GM08714 (cell line): ENCODE measurements around the gene PIAS3.

Experiments
- H3K4me3 ChIP-seq: fragments of 200-500 bp; sonication (Bioruptor generic); 2 replicates; pipeline ENCODE4 v1.5.1; 2014; ENCODE audit warnings: mild to moderate bottlenecking, low read length, inconsistent platforms
- ZNF274 ChIP-seq: IDR thresholded peaks from 2 replicates; pipeline ENCODE4 v1.6.1; 2012; ENCODE audit warnings: mild to moderate bottlenecking, low read depth, low read length

The PIAS3 gene

DNA sequence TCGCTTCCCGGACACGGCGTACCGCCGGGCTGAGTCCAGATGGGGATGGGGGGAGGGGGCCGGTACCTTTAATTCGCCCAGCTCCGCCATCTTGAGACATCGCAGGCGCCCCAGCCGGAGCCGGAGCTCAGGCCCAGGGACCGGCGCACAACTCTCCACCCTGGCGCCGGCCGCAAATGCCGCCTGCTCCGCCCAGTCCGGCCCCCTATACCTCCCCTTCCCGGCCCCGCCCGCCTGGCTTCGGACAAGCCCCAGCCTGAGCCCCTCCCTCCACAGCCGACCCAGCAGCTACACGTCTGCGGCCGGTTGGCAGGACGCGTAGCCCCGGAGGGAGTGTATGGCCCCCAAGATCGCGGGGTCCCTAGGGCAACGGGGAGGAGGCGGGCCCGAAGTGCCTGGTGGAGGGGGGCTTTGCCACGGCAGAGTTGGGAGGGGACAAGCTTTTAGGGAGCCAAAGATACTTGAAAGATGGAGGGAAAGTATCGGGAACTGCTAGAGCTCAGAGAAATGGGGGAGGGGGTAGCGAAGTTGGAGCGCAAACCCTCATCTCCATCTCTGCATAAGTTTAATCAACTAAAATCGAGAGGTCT lies at the start of gene PIAS3:
Gene PIAS3, minus strand, starts transcription at position 181 of the 590 bp plus-strand sequence. Its CDS starts 91 bp downstream, at position 90.
- no peak for TF ChIP-seq ZNF274

DNA sequence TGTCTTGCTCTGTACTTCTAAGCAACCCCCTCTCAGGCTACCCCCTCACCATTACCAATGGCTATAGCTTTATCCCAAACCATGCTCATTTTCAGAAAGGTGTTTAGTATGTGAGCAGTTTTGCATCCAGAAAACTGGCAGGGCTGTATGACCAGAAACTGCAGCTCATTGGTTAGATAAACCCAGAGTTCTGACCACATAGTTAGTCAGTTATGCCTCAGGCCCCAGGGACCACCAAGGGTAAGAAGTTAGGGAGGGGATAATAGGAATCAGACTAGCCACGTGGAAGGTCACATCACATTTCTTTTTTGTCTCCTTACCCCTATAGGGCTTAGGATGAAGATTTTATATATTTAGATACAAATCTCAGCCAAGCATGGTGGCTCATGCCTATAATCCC lies 49.8 kb upstream of the PIAS3 start:
- H3K4me3 ChIP-seq: no peak overlapping the region
- TF ChIP-seq ZNF274: no peak

More for the DNA sequence above, at the start of gene PIAS3:
- peak within 1 kb of the TSS; percentile 80 for H3K4me3 ChIP-seq

DNA sequence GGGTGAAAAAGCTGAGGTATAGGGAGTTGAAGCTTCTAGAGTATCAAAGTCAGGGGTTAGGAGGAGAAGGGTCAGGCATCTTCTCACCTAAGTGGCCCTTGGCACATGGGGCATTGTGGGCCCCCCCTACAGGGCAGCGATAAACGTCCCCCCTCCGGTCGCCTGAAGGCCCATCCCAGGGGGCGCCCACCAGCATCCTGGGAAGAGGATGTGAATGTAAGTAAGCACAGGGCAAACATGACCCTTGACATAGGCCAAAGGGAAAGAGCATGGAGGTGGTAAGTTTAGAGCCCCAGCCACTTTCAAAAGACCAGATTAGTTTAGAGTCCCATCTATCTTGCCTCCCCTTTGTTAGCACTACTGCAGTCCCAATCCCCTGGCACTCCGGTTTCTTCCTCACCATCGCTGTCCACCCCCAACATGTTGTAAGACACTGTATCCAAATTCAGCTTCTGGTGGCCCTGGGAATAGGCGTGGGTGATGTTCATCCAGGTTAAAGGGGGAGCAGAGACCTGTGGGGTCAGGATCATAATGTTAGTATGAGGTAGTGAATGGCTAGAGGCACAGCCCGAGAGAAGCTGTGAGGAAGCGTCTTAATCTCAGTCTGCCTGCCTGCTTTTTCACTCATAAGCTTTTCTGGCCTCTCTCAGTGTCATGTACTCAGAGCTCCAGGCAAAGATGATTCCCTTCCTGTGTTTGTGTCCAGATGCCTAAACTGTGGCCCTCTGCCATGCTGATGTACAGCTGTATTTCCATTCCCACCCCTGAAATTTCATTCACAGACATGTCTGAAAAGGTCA lies 48.3 kb upstream of the PIAS3 start:
- H3K4me3 ChIP-seq: no peak overlapping the region
- no peak for TF ChIP-seq ZNF274

DNA sequence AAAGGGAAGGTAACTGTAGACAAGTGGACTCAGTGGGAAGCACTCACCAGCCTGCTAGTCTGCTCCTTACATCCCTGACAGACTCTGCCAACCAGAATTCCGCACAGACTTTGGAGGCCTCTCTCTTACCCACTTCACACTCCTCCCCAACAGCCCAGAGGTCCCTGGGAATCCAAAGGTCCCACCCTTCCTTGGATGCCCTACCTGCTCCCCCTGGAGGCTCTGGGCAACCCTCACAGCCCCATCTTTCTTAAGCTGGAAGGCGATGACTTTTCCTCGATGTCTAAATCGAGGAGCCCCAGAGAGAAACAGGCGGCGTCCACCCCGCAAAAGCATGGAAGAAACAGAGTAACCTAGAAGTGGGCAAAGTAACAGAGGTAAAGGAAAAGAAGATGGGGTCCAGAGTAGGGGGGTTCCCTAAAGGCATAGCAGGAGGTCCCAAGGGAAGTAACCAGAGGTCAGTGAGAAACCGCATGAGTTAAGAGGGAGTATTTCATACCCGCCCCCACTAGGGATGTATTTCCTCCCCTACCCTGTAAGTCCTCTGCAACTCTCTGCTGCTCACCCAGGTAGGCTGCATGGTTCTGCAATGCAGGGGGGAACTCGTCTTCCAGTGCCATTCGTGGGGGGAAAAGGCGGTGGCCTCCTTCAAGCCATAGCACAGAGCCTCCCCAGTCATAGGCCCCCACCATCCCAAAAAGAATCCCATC lies 42.6 kb upstream of the PIAS3 start:
- TF ChIP-seq ZNF274: no peak
- no peak overlapping the region for H3K4me3 ChIP-seq

DNA sequence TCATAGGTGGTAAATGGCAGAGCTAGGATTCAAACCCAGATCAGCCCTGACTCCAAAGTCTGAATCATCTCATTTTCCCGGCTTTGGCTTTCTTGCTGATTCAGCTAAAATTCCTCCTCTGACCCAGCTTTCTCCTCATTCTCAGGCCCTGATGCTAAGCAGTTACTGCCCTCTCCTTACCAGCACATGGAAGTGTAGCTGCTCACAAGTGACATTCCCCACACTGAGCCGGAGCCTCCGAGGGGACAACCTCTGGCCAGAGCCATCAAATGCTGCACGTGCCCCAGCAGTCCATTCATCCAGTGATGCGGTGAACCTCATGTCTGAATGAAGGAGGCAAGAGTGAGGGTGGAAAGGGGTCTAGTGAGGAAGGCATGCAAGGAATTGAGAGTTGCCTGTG lies 39.9 kb upstream of the PIAS3 start:
- no peak for TF ChIP-seq ZNF274
- H3K4me3 ChIP-seq: no peak overlapping the region

DNA sequence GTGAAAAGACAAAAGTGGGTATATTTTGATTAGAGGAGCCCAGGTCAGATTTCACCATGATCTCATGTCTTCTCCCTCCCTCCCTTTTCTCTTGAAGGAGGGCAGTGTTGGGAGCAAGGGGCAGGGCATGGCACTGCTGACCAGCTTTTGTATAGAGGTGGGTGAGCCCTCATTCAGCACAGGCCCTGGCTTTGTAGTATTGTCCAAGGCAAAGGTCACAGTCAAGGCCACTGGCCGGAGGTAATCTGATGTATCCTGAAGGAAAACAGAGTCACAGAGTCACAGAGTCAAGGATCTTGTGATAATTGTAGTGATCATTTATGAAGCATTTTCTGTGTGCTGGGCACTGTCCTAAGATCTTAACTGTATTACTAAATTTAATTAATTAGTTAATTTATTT lies 39.1 kb upstream of the PIAS3 start:
- TF ChIP-seq ZNF274: no peak
- no peak overlapping the region for H3K4me3 ChIP-seq

DNA sequence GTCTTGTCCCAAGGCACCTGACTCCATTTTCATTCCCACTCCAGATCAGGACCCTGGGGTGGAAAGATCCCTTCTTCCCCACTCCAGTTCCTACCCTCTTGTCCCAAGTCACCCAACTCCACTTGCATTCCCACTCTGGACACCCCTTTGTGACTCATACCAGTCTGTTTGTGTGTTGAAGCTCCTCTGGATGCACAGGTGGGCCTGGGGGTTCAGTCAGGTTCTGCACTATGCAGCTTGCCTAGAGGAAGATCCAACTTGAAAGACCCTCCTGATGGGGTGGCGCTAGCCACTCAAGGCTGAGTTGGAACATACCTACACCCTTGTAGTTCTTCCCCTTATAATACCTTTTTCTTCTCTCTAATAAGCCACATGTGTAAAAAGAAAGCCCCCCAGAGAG lies 36.6 kb upstream of the PIAS3 start:
- no peak overlapping the region for H3K4me3 ChIP-seq
- no peak for TF ChIP-seq ZNF274

DNA sequence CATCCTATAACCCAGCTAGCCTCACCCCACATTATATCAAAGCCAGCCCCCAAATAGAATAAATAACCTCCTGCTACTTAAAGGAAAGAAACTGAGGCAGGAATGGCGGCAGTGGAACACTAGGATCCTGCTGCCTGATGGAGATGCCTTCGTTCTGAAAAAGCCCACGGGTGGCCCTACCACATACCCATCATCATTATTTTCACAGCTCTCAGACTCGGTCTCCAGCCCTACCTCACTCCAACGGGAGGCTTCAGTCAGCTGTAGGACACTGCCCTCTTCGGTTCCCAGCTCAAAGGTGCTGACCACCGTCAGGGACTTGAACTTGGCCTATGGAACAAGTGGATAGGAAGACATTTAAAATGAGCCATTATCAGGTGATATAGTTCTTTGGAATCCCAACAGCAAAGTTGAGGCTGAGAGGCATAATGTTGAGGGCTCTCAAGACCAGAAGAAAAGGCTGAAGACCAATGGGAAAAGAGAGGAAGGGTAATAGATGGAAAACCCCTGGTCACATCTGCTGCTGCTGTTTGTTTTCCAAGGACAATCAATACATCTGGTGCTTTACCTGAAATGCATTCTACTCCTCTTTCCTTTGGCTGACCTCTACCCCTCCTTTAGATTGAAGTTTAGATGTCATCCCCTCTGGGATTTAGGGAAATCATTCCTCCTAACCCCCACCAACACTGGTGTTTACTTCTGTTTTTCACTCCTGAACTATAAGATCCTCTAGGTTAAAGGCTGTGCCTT lies 34.6 kb upstream of the PIAS3 start:
- no peak overlapping the region for H3K4me3 ChIP-seq
- no peak for TF ChIP-seq ZNF274

DNA sequence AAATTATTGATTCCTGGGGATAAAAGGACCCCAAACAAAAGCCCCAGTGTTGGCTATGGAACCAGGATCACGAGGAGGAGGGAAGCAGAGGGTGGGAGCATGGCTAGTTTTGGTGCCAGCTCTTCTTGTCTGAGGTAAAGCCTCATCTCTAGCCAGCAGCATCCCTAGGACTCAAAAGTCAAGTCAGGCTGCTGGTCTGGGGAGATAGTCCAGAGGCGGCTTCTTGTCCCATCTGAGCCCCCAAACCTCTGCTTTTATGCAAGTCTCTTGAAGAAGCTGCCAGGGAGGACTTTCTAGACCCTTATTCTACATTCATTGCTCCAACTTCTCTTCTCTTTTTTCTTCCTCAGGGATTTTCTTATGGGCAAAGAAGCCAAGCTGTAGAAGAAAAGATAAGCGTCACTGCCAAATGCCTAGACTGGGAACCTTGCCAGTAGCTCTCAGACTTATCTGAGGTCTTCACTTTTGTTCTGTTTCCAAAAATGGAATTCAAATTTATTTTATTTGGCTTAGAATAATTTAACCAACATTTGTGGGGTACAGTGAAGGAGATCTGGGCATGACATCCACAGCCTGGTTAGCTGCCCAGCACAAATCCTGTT lies 33.7 kb upstream of the PIAS3 start:
- TF ChIP-seq ZNF274: no peak
- no peak overlapping the region for H3K4me3 ChIP-seq

DNA sequence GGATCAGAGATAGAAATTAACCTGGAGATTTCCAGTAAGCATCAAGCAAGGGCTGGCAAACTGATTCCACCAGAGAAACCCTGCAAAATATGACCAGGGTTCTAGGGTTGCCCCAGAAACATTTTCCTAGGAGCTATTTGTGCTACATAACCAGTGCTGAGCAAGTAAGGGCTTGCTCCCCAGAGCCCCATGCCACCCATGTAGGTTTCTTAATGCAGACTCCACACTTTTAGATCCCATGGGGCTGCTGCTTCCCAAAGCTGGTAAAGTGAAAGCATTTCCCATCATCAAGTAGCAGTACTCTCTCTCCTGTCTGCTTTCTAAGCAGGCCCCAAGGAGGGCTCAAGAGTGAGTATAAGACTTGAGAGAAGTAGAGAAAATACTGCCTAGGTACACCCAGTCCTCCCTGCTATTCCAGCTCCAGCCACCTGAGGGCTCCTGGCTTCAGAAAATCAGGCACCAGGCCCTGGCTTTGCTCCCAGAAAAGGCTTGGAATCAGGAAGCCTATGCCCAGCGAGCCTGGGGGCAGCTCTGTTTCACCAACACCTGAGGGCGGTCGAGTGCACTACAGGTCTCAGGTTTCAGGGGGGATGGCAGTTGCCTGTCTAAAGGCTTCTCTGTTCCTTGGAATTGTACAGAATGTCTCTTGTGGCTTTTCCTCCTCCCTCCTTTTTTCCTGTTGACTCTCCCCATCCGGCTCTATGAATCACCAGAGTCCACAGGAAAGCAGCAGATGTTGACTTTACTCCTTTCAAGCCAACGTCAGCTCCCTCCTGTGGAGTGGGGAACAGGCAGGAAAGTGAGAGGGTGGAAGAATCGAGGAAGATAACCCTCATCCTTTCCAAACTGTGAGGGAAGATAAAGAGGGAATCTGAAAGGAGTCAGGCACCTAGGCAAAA lies 33.0 kb upstream of the PIAS3 start:
- no peak for TF ChIP-seq ZNF274
- no peak overlapping the region for H3K4me3 ChIP-seq

DNA sequence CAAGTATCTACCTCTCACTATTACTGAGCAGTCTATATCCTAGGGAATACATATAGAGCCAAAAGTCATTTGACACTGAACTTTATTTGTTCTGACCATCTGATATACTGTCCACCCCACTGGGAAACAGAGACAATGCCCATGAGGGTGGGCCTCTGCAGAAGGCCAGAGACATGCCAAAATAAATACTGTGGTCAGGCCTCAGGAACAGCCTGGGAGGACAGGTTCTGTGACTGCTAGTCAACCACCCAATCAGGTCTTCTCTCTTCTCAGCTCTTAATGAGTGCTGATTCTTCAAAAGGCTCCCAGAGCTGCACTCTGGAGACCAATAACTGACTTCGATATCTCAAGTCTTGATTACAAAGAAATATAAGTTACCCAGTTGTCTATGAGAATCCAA lies 32.3 kb upstream of the PIAS3 start:
- TF ChIP-seq ZNF274: no peak
- H3K4me3 ChIP-seq: no peak overlapping the region

DNA sequence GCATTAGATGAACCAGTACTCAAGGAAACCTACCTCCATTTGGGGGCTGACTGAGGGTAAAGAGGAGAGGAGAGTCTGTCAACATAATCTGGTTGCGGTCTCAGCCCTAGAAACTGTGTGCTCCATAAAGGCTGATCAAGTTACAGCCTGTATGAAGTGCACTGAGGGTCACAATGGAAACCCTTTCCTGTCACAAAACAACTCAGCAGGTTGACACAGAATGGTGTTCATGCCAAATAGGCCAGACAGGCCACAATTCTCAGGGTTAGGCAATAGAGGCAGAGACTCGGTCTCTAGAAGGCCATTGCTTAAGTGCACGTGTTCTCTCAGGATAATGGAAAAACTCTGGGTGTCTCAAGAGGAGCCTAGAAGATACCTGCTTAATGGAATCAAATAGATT lies 30.8 kb upstream of the PIAS3 start:
- H3K4me3 ChIP-seq: no peak overlapping the region
- no peak for TF ChIP-seq ZNF274

DNA sequence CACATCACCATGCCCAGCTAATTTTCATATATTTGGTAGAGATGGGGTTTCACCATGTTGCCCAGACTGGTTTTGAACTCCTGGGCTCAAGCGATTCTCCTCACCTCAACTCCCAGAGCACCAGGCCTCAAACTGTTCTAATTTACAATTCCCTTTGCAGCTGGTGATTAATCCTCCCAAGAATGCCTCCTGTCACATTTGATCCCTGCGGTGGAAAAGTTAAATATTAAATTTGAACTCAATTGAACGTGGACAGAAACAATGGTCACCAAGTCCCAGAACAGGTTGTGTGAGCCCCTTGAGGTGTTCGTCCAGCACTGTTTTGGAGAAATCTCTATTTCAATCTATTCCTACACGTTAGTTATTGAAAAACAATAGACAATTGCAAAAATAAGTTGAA lies 28.8 kb upstream of the PIAS3 start:
- no peak for TF ChIP-seq ZNF274
- no peak overlapping the region for H3K4me3 ChIP-seq
